ENCODE results near the gene PLA2G2E.
"Not testable (repeated sequence)": the region's sequence is repeated elsewhere in the genome, so short reads cannot be mapped to it uniquely, and the experiment has no call there.

PLA2G2E gene

DNA sequence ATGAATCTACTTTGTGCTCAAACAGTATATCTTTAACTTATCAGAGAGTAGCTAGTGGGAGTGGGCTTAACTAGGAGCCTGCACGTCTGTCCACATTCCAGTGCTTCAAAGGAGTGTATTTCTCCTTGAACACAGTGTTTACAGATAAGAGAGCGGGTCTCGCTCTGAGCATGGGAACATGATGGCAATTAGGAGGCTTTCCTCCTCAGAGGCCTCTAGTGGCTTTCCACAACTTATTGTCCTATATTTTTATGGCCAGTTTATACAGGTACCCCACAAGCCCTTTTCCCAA, 3.7 kb upstream of the PLA2G2E start:
- not testable (repeated sequence) for DNase-seq (ENCODE audit: low read depth)

DNA sequence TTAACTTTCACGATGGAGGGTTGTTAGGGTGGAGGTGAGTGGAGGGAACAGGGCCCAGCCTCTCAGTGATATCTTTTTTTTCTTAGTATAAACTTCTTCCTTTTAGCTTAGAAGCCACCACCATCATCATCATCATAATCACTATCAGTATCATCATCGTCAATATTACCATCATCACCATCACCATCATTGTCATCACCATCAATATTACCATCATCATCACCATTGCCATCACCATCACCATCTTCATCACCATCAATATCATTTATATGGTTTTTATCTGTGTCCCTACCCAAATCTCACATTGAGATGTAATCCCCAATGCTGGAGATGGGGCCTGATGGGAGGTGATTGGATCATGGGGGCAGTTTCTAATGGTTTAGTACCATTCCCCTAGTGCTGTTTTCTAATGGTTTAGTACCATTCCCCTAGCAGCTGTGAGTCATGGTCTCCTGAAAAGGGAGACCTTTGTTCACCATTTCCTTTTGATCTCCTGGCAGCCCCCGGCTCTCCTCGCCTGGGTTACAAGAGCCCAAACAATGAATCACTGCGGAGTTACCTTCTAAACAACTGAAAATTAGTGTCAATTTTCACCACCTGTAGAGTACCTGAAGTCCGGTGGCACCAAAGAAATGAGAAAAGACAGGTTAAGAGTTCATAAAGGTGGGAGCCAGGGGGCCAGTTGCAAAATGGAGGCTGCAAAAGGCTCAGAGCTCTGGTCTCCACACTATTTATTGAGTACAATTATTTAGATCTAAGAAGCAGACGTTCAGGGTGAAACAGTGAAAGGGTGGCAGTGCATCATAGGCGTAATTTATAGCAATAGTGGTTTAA, 3.1 kb upstream of the PLA2G2E start:
- no peak for DNase-seq (ENCODE audit: low read depth)

GRCh38 chr1:19925342-19926070, 2.1 kb upstream of the PLA2G2E start:
- no peak for DNase-seq (ENCODE audit: low read depth)

GRCh38 chr1:19923953-19924346, 533 bp upstream of the PLA2G2E start:
- DNase-seq (ENCODE audit: low read depth) = no peak

GRCh38 chr1:19922015-19922688, 1.3 kb downstream of the PLA2G2E start:
- DNase-seq (ENCODE audit: low read depth) = no peak

DNA sequence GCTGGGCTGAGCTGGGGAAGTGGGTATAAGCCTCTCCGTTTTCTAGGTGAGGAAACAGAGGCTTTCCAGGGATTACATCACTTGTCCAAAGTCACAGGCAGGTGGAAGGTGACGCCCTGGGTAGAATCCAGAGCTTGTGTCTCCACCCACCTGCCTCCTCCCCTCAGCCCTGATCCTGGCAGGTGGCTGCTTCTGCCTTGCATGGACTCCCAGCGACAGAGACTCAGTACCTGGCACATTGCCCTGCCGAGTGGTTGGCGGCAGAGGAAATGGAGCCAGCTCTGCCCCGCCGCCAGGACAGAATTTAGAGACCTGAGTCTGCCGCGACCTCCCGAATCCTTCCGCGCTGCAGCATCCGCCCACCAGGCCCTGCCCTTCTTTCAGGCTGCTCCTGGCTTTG, 2.1 kb downstream of the PLA2G2E start:
- no peak for DNase-seq (ENCODE audit: low read depth)

GRCh38 chr1:19920132-19920710, 3.2 kb downstream of the PLA2G2E start:
- no peak for DNase-seq (ENCODE audit: low read depth)

- peak; percentile 52 for DNase-seq (ENCODE audit: low read depth)
Observed at GRCh38 chr1:19918057-19918456, 5.4 kb downstream of the PLA2G2E start.

- DNase-seq (ENCODE audit: low read depth) = no peak
Observed at GRCh38 chr1:19910650-19911049, 12.8 kb downstream of the PLA2G2E start.

- no peak for DNase-seq (ENCODE audit: low read depth)
Observed at GRCh38 chr1:19909971-19910370, 13.4 kb downstream of the PLA2G2E start.

GRCh38 chr1:19909392-19909791, 14.0 kb downstream of the PLA2G2E start:
- no peak for DNase-seq (ENCODE audit: low read depth)

GRCh38 chr1:19907456-19907855, 16.0 kb downstream of the PLA2G2E start:
- no peak for DNase-seq (ENCODE audit: low read depth)

DNA sequence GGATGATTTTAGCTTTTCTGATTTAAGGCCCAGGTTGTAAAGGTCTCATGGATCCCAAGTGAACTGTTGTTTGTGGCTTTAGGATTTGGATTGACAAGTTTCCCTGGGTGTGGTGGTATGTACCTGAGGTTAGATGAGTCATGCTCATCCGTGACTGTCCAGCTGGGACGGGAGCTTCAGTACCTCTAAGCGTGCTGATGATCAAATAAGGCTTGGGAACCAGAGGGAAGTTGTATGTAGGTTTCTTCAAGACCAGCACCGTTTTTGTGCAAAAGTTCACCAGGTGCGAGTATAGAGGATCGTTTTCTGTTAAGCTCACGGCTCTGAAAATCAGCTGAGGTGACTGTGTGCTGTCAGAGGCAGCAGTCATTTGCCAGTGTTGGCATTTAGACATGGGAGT, 19.8 kb downstream of the PLA2G2E start:
- no peak for DNase-seq (ENCODE audit: low read depth)

- no peak for DNase-seq (ENCODE audit: low read depth)
Observed at GRCh38 chr1:19901653-19902052, 21.8 kb downstream of the PLA2G2E start.

- no peak for DNase-seq (ENCODE audit: low read depth)
Observed at GRCh38 chr1:19894218-19894617, 29.2 kb downstream of the PLA2G2E start.

GRCh38 chr1:19893687-19894086, 29.7 kb downstream of the PLA2G2E start:
- DNase-seq (ENCODE audit: low read depth) = no peak

- no peak for DNase-seq (ENCODE audit: low read depth)
Observed at GRCh38 chr1:19892628-19893168, 30.7 kb downstream of the PLA2G2E start.

DNA sequence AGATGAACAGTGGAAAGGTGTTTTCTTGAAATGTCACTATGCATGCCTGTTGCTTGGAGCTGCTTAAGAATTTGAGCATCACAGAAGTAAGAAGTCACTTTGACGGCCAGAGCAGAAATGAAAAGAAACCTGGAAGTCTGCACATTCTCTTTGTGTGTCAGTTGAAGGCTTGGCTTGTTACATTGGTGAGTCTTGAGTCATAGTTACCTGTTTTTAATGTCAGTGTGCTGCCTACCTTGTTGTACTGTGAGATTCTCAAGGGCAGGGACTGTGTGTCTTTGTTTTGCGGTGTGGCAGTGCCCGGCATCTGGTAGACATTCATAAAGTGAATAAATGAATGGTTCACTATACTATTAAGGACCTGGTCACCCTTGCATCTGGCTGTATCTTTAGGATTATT, 31.3 kb downstream of the PLA2G2E start:
- no peak for DNase-seq (ENCODE audit: low read depth)

- DNase-seq (ENCODE audit: low read depth) = no peak
Observed at GRCh38 chr1:19889656-19890055, 33.8 kb downstream of the PLA2G2E start.

GRCh38 chr1:19888112-19888511, 35.3 kb downstream of the PLA2G2E start:
- no peak for DNase-seq (ENCODE audit: low read depth)

DNA sequence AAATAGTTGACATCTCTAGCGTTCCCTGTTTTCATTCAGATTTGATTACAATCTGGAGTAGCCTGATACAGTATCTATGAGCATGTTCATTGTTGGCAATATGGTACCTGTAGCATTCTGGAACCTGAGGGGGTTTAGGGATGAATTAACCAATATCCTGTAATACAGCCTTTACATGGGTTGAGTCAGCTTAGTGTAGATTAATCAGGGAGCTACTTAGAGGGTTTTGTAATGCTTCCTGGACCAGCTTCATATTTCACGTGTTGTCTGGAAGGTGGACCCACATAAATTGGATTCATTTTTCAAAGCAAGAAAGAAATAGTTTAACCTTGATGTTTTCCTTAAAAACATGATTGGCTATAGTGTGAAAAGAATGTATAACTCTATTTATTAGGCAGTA, 37.6 kb downstream of the PLA2G2E start:
- no peak for DNase-seq (ENCODE audit: low read depth)

- DNase-seq (ENCODE audit: low read depth) = no peak
Observed at GRCh38 chr1:19884312-19884711, 39.1 kb downstream of the PLA2G2E start.
